ENCODE data around the gene CLMN.

The CLMN gene

DNA sequence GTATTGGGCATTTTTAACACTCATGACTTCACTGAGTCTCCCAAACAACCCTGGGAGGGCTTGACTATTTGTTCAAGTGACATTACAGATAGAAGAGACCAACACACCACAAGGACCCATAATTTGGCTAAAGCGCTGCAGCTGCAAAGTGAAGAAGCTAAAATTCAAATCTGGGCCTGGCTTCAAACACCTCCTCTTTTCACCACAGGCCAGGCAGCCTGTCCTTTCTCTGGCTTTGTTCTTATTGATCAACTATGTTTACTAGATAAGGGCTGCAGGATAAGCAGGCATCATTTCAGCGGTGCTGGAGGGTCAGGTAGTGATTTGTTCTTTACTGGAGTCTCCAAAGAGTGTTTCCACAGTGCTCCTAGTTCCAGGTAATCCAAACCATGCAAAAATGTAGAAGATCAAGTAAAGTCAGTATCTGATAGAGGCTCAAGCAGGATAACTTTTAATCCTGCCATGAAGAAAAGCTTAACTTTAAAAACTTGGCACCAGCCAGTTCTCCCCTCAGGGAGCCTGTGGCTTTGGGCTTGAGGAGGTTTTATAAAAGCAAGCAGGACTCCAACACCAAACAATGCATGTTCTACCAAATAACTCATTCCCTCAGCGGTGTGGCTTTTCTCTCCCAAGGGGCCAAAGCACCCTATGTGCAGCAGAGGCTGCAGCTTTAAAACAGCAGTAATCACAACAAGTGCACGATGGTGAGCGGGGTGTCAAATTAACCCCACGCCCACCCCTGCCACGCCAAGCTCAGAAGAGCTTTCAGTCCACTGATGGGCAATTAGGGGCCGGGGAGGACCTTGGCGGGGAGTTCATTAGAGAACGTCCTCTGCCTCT is 16.8 kb downstream of the CLMN start:
- DNase-seq, result no peak

GRCh38 chr14:95301527-95302187 is 18.1 kb downstream of the CLMN start:
- no peak for DNase-seq

DNA sequence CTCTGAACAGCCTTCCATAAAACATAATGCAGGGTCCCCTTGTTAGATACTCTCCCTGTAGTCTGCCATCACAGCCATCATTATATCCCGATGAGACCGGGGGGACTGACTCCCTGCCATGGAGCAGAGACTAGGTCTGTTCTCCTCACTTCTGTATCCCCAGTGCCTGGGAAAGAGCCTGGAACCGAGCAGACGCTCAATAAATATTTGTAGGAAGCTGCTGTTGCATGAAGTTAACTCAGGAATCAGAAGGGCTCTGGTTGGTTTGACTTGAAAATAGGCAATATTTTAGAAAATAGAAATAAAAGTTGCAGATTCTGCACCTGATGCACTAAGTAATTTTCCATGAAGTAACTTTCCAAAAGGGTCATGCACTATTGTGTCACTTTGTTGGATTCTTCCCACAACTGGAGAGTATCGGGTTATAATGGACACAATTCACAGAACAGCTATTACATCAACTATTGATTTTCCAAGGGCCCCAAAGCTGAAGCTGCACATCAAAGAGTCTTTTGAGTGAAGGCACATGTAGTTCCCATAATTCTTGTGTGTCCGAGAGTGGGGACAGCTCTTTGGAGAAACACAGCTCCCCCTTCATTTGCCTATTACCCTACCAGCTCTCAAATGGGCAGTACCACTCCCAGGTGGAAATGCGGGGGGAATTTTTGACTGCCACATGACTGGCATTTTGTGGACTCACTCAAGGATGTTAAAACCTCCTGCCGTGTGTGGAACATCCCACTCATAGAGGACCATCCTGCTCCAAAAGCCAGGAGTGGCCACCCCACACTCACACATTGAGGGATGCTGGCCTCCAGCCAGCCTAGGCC is 18.8 kb downstream of the CLMN start:
- DNase-seq, result no peak

DNA sequence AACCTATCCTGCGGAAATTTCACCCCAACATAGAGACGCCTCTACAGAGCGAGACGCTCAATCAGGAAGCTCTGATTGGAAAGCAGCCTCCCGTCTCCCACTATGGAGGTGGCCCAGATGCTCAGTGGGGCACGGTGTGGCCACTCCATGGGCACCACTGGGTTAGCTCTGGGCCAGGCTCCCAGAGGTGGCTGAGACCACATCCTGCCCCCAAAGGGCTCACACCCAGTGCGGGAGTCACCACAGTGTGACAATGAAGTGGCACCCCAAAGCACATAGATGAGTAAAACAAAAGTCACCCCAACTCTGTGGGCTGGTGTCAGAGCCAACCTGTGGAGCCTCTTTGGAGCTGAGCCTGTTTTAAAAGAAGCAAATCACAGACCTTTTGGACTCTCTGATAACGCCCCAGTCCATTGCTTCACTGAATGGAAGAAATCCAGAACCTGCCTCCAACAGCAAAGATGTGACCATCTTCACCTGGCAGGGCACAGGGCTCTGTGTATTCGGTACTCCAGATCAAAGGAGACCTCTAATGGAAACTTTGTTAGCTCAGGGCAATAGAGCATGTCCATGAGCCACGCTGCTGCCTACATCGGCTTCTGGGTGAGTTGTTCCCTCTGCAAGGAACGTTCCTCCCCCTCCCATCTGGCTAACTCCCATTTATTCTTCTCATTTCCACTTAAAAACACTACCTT is 19.6 kb downstream of the CLMN start:
- DNase-seq, result no peak

- no peak for DNase-seq
Measured at GRCh38 chr14:95299271-95299670, 20.4 kb downstream of the CLMN start.

DNA sequence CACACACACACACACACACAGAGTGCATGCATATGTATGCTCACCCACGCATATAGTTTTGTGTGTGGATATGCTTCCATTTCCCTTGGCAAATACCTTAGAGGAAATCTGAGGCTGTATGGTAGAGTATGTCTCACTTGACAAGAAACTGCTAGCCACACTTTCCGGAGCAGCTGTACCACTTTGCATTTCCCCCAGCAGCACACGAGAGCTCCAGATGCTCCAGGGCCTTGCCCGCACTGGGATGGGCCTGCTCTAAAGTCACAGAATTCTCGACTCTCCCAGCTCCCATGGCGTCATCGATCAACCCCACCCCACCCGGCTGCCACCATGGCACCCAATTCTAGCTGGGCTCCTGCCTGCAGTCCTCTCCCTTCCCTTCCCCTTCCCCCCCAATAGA is 21.9 kb downstream of the CLMN start:
- no peak for DNase-seq

GRCh38 chr14:95296966-95297365 is 22.7 kb downstream of the CLMN start:
- no peak for DNase-seq

GRCh38 chr14:95295600-95296376 is 23.9 kb downstream of the CLMN start:
- DNase-seq, result no peak

DNA sequence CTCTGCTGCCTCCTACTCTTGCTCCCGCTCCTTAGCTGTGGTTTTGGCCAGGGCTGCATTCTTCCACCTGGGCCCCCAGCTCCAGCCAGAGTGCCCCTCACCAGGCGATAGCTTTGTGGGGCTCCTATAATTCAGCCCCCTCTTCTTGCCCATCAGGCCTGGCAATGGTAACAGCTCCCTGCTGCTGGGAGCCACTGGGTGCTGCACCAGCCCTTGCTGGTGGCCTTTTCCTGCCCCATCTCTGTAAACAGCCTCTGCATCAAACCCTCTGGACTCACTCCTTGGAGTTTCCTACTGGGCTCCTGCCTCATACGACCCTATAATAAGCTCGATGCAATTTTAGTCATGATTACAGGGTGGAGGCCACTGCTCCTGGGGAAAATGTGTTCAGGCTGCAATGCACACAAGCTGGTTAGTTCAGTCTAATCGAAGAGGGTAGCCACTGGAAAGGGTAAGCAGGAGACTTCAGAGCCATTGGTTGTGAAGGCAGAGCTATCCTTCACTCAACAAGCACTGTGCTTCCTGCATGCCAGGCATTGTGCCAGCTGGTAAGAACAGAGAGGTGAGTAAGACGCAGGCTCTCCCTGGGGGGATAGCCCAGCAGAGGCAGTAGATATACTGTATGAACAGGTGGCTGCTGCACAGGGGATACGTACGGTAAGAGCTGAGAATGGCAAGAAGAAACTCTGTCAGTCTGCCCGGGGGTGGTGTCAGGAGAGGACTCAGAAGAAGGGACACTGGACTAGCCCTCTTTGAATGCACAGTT is 24.7 kb downstream of the CLMN start:
- no peak for DNase-seq

DNA sequence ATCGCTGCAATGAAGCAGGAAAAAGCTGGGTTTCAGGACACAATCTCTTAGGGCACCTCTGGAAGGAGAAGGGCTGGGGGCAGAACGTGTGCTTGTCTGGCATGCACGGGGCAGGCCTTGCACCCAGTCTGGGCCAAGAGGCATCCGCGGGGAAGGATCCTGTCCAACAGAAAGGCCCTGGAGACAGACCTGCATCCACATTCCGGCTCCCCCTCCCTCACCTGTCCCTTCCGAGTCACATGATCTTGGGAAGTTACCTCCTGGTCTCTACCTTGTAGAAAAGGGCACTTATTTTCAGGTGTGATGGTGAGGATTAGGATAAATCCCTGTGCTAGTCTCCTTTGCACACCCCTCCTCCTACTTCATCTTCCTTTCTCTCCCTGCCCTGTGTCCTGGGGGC is 25.4 kb downstream of the CLMN start:
- DNase-seq, result no peak

DNA sequence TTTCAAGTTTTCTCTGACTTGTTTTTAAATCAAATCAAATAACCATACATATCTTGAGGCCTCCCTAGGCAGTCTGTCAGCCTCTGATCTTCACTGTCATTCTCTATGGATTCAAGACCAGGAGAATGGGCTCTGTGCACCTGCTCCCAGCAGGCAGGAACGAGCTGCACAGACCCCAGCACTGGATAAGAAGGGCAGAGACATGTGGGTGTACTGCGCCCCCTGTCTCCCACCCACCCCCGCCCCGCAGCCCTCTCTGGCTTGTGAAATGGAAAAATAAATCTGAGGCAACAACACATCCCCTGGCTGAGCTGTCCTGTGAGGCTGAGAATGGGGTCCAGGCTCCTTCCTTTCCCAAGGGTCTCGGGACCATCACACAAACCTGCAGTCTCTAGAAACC is 26.3 kb downstream of the CLMN start:
- DNase-seq, result no peak

GRCh38 chr14:95292660-95293425 is 26.9 kb downstream of the CLMN start:
- no peak for DNase-seq

GRCh38 chr14:95291859-95292542 is 27.7 kb downstream of the CLMN start:
- DNase-seq, result peak in 1 of 2 experiments; percentile 25

DNA sequence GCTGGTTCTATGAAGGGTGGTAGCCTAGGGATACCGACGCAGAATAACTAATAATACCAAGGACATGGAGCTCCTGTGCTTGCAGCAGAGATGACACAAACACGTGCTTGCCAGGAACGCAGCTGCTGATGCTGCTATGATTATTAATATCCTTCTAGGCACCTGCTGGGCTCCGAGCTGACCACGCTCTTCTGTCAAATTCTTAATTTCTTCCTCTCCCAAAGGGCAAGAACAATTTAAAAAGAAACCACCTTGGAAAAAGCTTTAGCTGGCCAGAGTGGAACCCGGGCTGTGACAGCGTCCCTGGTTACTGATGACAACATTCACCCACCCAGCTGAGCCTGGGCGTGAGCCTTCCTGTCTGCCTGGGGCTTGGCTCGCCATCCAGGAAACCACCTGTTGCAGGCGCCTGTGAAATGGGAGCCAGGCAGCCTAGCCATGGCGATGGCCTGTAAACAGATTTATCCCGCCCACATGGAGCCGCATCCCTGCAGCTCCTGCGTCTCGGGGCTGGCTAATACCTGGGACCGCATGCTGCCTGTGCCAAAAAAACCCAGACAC is 28.8 kb downstream of the CLMN start:
- DNase-seq, result no peak

GRCh38 chr14:95290021-95290420 is 29.7 kb downstream of the CLMN start:
- DNase-seq, result no peak

- DNase-seq, result no peak
Measured at GRCh38 chr14:95289323-95290010, 30.2 kb downstream of the CLMN start.

DNA sequence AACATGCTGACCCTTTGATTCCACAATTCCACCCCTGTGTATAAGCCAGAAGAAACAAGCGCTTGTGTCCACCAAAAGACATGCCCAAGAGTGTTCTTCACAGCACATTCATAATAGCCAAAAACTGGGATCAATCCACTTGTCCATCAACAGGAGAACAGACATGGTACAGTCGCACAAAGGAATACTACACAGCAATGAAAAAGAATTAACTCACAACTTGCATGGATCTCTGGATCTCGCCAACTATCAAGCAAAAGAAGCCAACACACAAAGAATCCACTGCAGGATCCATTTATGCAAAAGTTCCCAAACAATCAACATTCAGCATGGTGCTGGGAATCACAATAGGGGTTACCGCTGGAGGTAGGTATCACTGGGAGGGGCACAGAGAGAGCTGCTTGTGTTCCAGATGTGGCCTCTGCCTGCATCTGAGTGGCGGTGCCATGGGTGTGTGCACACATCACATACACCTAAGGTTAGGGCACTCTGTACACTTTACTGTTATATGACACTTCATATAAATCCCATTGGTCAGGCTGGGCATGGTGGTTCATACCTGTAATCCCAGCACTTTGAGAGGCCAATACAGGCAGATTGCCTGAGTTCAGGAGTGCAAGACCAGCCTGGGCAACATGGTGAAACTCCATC is 30.9 kb downstream of the CLMN start:
- DNase-seq, result no peak

GRCh38 chr14:95287176-95287754 is 32.4 kb downstream of the CLMN start:
- DNase-seq, result no peak
